Gastrocnemius medialis (tissue), 4 donors: Measurements from ENCODE around the gene ZNF234.

ENCODE experiments used
- CTCF ChIP-seq, 5 experiments: fragments of 450-650 bp in 3 of 5; fragments of 200-600 bp in 2 of 5; sonication (generic) in 2 of 5; IDR thresholded peaks in 4 of 5; conservative IDR thresholded peaks in 1 of 5; 1 replicate in 4 of 5; 2 replicates in 1 of 5; pipeline ENCODE4 v1.5.1; 2016 to 2019; ENCODE audit warnings: antibody characterized with exemption in 5 of 5, mild to moderate bottlenecking in 3 of 5, moderate library complexity in 3 of 5
- POLR2A ChIP-seq, 2 donors: fragments of 450-650 bp; IDR thresholded peaks; one replicate each; pipeline ENCODE4 v1.6.1; 2017; ENCODE audit warnings: antibody characterized with exemption in 2 of 2, mild to moderate bottlenecking in 2 of 2, moderate library complexity in 2 of 2

DNA sequence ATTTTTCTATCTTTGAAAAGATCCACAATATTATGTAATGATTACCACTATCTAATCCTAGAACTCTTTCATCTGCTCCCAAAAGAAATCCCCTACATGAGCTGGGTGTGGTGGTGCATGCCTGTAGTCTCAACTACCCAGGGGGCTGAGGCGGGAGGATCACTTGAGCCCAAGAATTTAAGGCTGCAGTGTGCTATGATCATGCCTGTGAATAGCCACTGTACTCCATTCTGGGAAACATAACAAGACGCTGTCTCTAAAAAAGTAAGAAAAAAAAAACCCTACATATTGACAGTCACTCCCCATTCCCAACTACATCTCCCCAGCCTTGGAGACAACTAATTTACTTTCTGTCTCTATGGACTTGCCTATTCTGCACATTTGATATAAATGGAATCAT lies 22.4 kb downstream of the ZNF234 start:
- TF ChIP-seq CTCF (IDR thresholded peaks at IDR 0.05 in 4 of 5, conservative IDR thresholded peaks at IDR 0.05 in 1 of 5) (no peak), POLR2A (IDR thresholded peaks at IDR 0.05) (no peak)
